ENCODE results near the gene RPS3. TPM values are rescaled to one million over a fixed set of nuclear protein-coding genes. Genes with fewer than 3 reads are reported as not detected.

RPS3 gene
- total RNA-seq, 2 experiments from 2014 or later: 4,423 to 4,525 TPM

GRCh38 chr11:75439495-75440120 is 40.3 kb downstream of the RPS3 start:
- no peaks in the 10 kb centered on the region for H3K27me3 Mint-ChIP-seq
- H3K9me3 Mint-ChIP-seq: no peaks in the 10 kb centered on the region
- DNase-seq: no peak
- H3K36me3 Mint-ChIP-seq: peaks cover 2% of the 10 kb centered on the region
- intact Hi-C loops (cut with micrococcal nuclease): no loop called here
- H3K27ac Mint-ChIP-seq: no peak overlapping the region
- POLR2A ChIA-PET: no interaction called here
- no peaks in the 10 kb centered on the region for H3K4me1 Mint-ChIP-seq (ENCODE audit: low read depth)
- H3K4me3 Mint-ChIP-seq: no peak overlapping the region
- CTCF ChIA-PET: interaction anchor here (0.9 to 3.2 kb wide), 3 partner anchors 11 to 94 kb away, joined by 3 to 13 read pairs (median 7); no protein-coding TSS in a partner anchor

GRCh38 chr11:75440960-75441803 is 41.9 kb downstream of the RPS3 start:
- H3K4me1 Mint-ChIP-seq (ENCODE audit: low read depth): no peaks in the 10 kb centered on the region
- POLR2A ChIA-PET: no interaction called here
- no peaks in the 10 kb centered on the region for H3K9me3 Mint-ChIP-seq
- no peak overlapping the region for H3K4me3 Mint-ChIP-seq
- CTCF ChIA-PET: interaction anchor here (3.2 kb wide), 1 partner anchor 10 kb away, joined by 13 read pairs; no protein-coding TSS in a partner anchor
- no peak for DNase-seq
- intact Hi-C loops (cut with micrococcal nuclease): no loop called here
- H3K27ac Mint-ChIP-seq: no peak overlapping the region
- H3K27me3 Mint-ChIP-seq: no peaks in the 10 kb centered on the region
- no peaks in the 10 kb centered on the region for H3K36me3 Mint-ChIP-seq

GRCh38 chr11:75441804-75442132 is 42.5 kb downstream of the RPS3 start:
- Mint-ChIP-seq H3K27me3 (no peaks in the 10 kb centered on the region), H3K9me3 (no peaks in the 10 kb centered on the region), H3K36me3 (no peaks in the 10 kb centered on the region), H3K27ac (no peak overlapping the region), H3K4me3 (no peak overlapping the region), H3K4me1 (ENCODE audit: low read depth) (no peaks in the 10 kb centered on the region)
- intact Hi-C loops (cut with micrococcal nuclease): no loop called here
- ChIA-PET CTCF (interaction anchor here (3.2 kb wide), 1 partner anchor 9 kb away, joined by 13 read pairs; no protein-coding TSS in a partner anchor), POLR2A (no interaction called here)
- DNase-seq: no peak

- CTCF ChIA-PET: interaction anchor here (3.2 to 5.0 kb wide), 2 partner anchors 9 to 89 kb away, joined by 13 to 171 read pairs; no protein-coding TSS in a partner anchor
- no peaks in the 10 kb centered on the region for H3K9me3 Mint-ChIP-seq
- no peak overlapping the region for H3K4me3 Mint-ChIP-seq
- H3K27me3 Mint-ChIP-seq: no peaks in the 10 kb centered on the region
- POLR2A ChIA-PET: no interaction called here
- no peaks in the 10 kb centered on the region for H3K36me3 Mint-ChIP-seq
- no peaks in the 10 kb centered on the region for H3K4me1 Mint-ChIP-seq (ENCODE audit: low read depth)
- DNase-seq: no peak
- H3K27ac Mint-ChIP-seq: no peak overlapping the region
- intact Hi-C loops (cut with micrococcal nuclease): no loop called here
Measured at GRCh38 chr11:75442161-75442885, 43.0 kb downstream of the RPS3 start.

- no peaks in the 10 kb centered on the region for H3K4me1 Mint-ChIP-seq (ENCODE audit: low read depth)
- ChIA-PET POLR2A (no interaction called here), CTCF (interaction anchor here (2.6 to 5.0 kb wide), 4 partner anchors 8 to 135 kb away, joined by 13 to 171 read pairs (median 20); partner anchors contain the start of gene GDPD5)
- intact Hi-C loops (cut with micrococcal nuclease): no loop called here
- no peak overlapping the region for H3K4me3 Mint-ChIP-seq
- H3K27ac Mint-ChIP-seq: no peak overlapping the region
- H3K36me3 Mint-ChIP-seq: no peaks in the 10 kb centered on the region
- no peak for DNase-seq
- no peaks in the 10 kb centered on the region for H3K9me3 Mint-ChIP-seq
- no peaks in the 10 kb centered on the region for H3K27me3 Mint-ChIP-seq
Measured at GRCh38 chr11:75443043-75443442, 43.7 kb downstream of the RPS3 start.

GRCh38 chr11:75445315-75445953 is 46.1 kb downstream of the RPS3 start:
- CTCF ChIA-PET: interaction anchor here (0.7 to 5.0 kb wide), 27 partner anchors 10 to 145 kb away, joined by 3 to 171 read pairs (median 4); partner anchors contain the start of gene GDPD5
- intact Hi-C loops (cut with micrococcal nuclease): loop anchor here (1.0 to 5.0 kb wide), 2 partner anchors 58 to 87 kb away; no protein-coding TSS in a partner anchor
- Mint-ChIP-seq H3K27me3 (no peaks in the 10 kb centered on the region), H3K4me1 (ENCODE audit: low read depth) (no peaks in the 10 kb centered on the region), H3K9me3 (no peaks in the 10 kb centered on the region), H3K4me3 (no peak overlapping the region), H3K36me3 (no peaks in the 10 kb centered on the region), H3K27ac (no peak overlapping the region)
- POLR2A ChIA-PET: no interaction called here
- DNase-seq: peak; percentile 80

GRCh38 chr11:75447415-75447814 is 48.1 kb downstream of the RPS3 start:
- H3K27me3 Mint-ChIP-seq: no peaks in the 10 kb centered on the region
- CTCF ChIA-PET: interaction anchor here (5.0 kb wide), 1 partner anchor 83 kb away, joined by 171 read pairs; no protein-coding TSS in a partner anchor
- no peak for DNase-seq
- intact Hi-C loops (cut with micrococcal nuclease): loop anchor here (5.0 kb wide), 1 partner anchor 60 kb away; no protein-coding TSS in a partner anchor
- POLR2A ChIA-PET: no interaction called here
- no peaks in the 10 kb centered on the region for H3K4me1 Mint-ChIP-seq (ENCODE audit: low read depth)
- H3K36me3 Mint-ChIP-seq: peaks cover 3% of the 10 kb centered on the region
- no peaks in the 10 kb centered on the region for H3K9me3 Mint-ChIP-seq
- no peak overlapping the region for H3K4me3 Mint-ChIP-seq
- H3K27ac Mint-ChIP-seq: no peak overlapping the region

GRCh38 chr11:75449271-75449670 is 50.0 kb downstream of the RPS3 start:
- no peak overlapping the region for H3K4me3 Mint-ChIP-seq
- DNase-seq: no peak
- H3K9me3 Mint-ChIP-seq: no peaks in the 10 kb centered on the region
- intact Hi-C loops (cut with micrococcal nuclease): loop anchor here (5.0 kb wide), 1 partner anchor 62 kb away; no protein-coding TSS in a partner anchor
- H3K27me3 Mint-ChIP-seq: no peaks in the 10 kb centered on the region
- ChIA-PET CTCF (interaction anchor here (1.3 to 1.4 kb wide), 2 partner anchors 80 to 100 kb away, joined by 3 to 4 read pairs; no protein-coding TSS in a partner anchor), POLR2A (no interaction called here)
- H3K27ac Mint-ChIP-seq: no peak overlapping the region
- H3K4me1 Mint-ChIP-seq (ENCODE audit: low read depth): no peaks in the 10 kb centered on the region
- H3K36me3 Mint-ChIP-seq: peaks cover 5% of the 10 kb centered on the region

- H3K9me3 Mint-ChIP-seq: no peaks in the 10 kb centered on the region
- POLR2A ChIA-PET: no interaction called here
- intact Hi-C loops (cut with micrococcal nuclease): loop anchor here (5.0 kb wide), 1 partner anchor 62 kb away; no protein-coding TSS in a partner anchor
- no peak for DNase-seq
- CTCF ChIA-PET: interaction anchor here (1.3 to 2.8 kb wide), 3 partner anchors 8 to 100 kb away, joined by 3 to 13 read pairs (median 4); no protein-coding TSS in a partner anchor
- no peaks in the 10 kb centered on the region for H3K4me1 Mint-ChIP-seq (ENCODE audit: low read depth)
- peaks cover 5% of the 10 kb centered on the region for H3K36me3 Mint-ChIP-seq
- no peak overlapping the region for H3K27ac Mint-ChIP-seq
- no peaks in the 10 kb centered on the region for H3K27me3 Mint-ChIP-seq
- H3K4me3 Mint-ChIP-seq: no peak overlapping the region
Measured at GRCh38 chr11:75449776-75450175, 50.5 kb downstream of the RPS3 start.

- ChIA-PET POLR2A (no interaction called here), CTCF (interaction anchor here (1.2 to 3.1 kb wide), 7 partner anchors 9 to 111 kb away, joined by 3 to 31 read pairs (median 4); no protein-coding TSS in a partner anchor)
- H3K9me3 Mint-ChIP-seq: no peaks in the 10 kb centered on the region
Measured at GRCh38 chr11:75450236-75450635, 50.9 kb downstream of the RPS3 start.

More at GRCh38 chr11:75450236-75450635, 50.9 kb downstream of the RPS3 start:
- Mint-ChIP-seq H3K4me3 (no peak overlapping the region), H3K27ac (no peak overlapping the region), H3K36me3 (peaks cover 5% of the 10 kb centered on the region), H3K27me3 (no peaks in the 10 kb centered on the region), H3K4me1 (ENCODE audit: low read depth) (no peaks in the 10 kb centered on the region)
- DNase-seq: no peak
- intact Hi-C loops (cut with micrococcal nuclease): no loop called here

Data from activated CD4-positive, alpha-beta memory T cell treated with anti-CD3 and anti-CD28 coated beads for 36 hours (primary cell).